K562 (cell line): ENCODE data around the gene BTBD1. TPM values are rescaled to one million over a fixed set of nuclear protein-coding genes. Genes with fewer than 3 reads are reported as not detected.

Source experiments
- C11orf30 ChIP-seq: fragments of 450-650 bp; IDR thresholded peaks from 2 replicates; pipeline ENCODE4 v1.6.1; 2016; ENCODE audit warnings: low read depth, mild to moderate bottlenecking
- CBX3 ChIP-seq, 2 experiments: IDR thresholded peaks; 1 replicate in 1 of 2; 2 replicates in 1 of 2; pipeline ENCODE4 v1.6.1; 2012; ENCODE audit warnings: inconsistent platforms in 2 of 2, low read length in 2 of 2, borderline replicate concordance in 1 of 2, control low read depth in 1 of 2
- EGR1 ChIP-seq: fragments of 450-650 bp; conservative IDR thresholded peaks from 2 replicates; pipeline ENCODE4 v1.6.1; 2017; ENCODE audit warnings: mild to moderate bottlenecking
- ELF1 ChIP-seq: fragments of 200-800 bp; sonication (Bioruptor generic); IDR thresholded peaks from 2 replicates; pipeline ENCODE4 v1.6.1; 2016; ENCODE audit warnings: missing genetic modification characterization, missing compliant biosample characterization
- ERF ChIP-seq: fragments of 450-650 bp; formaldehyde crosslinking; IDR thresholded peaks from 2 replicates; pipeline ENCODE4 v1.4.0; 2020; ENCODE audit warnings: mild to moderate bottlenecking, mixed read lengths
- ETV5 ChIP-seq: sonication (generic); formaldehyde crosslinking; IDR thresholded peaks from 2 replicates; pipeline ENCODE4 v1.4.0; 2020; ENCODE audit warnings: low read depth, mild to moderate bottlenecking, missing genetic modification reagents
- GATAD2B ChIP-seq: fragments of 450-650 bp; IDR thresholded peaks from 2 replicates; pipeline ENCODE4 v1.6.1; 2017; ENCODE audit warnings: mild to moderate bottlenecking, borderline replicate concordance
- HDAC1 ChIP-seq, 2 experiments: fragments of 450-650 bp; IDR thresholded peaks; 2 replicates each; pipeline ENCODE4 v1.6.1; 2016 to 2017; ENCODE audit warnings: inconsistent platforms in 1 of 2, mild to moderate bottlenecking in 1 of 2, moderate library complexity in 1 of 2
- JUN ChIP-seq, 2 experiments: sonication (generic) in 1 of 2; formaldehyde crosslinking in 1 of 2; IDR thresholded peaks; 2 replicates each; pipeline versions ENCODE4 v1.6.1 to v1.8.0; 2012 to 2022; ENCODE audit warnings: borderline replicate concordance in 2 of 2, mild to moderate bottlenecking in 2 of 2, improper control_type of control experiment in 1 of 2, low read depth in 1 of 2, low read length in 1 of 2, missing genetic modification reagents in 1 of 2
- MECOM ChIP-seq: fragments of 250-450 bp; sonication (Bioruptor Pico); IDR thresholded peaks from 2 replicates; pipeline ENCODE4 v1.8.0; 2022; ENCODE audit warnings: inconsistent platforms
- MEF2A ChIP-seq: IDR thresholded peaks from 2 replicates; pipeline ENCODE4 v1.6.1; 2011; ENCODE audit warnings: low read depth, mild to moderate bottlenecking, low read length, moderate library complexity; ENCODE audit not compliant: control insufficient read depth
- MEF2D ChIP-seq: conservative IDR thresholded peaks from 2 replicates; pipeline ENCODE4 v1.6.1; 2016; ENCODE audit warnings: low read depth, missing genetic modification characterization, missing compliant biosample characterization
- MTF1 ChIP-seq: fragments of 250-450 bp; sonication (Bioruptor Pico); IDR thresholded peaks from 2 replicates; pipeline ENCODE4 v1.9.0; 2021; ENCODE audit warnings: moderate library complexity, mild to moderate bottlenecking, inconsistent platforms, borderline replicate concordance
- SIRT6 ChIP-seq: IDR thresholded peaks from one replicate; pipeline ENCODE4 v1.6.1; 2012; ENCODE audit warnings: low read depth, mild to moderate bottlenecking, control low read depth, inconsistent platforms, low read length, moderate library complexity
- SPI1 ChIP-seq: IDR thresholded peaks from 2 replicates; pipeline ENCODE4 v1.6.1; 2011; ENCODE audit warnings: low read depth, low read length, control low read depth, borderline replicate concordance
- TRIM24 ChIP-seq, 2 experiments: fragments of 450-650 bp; IDR thresholded peaks; 2 replicates each; pipeline ENCODE4 v1.6.1; 2016
- ZBTB40 ChIP-seq, 2 experiments: fragments of 450-650 bp in 1 of 2; sonication (generic) in 1 of 2; formaldehyde crosslinking in 1 of 2; IDR thresholded peaks; 2 replicates each; pipeline versions ENCODE4 v1.7.1 to v1.9.0; 2016 to 2022; ENCODE audit warnings: inconsistent platforms in 1 of 2, mild to moderate bottlenecking in 1 of 2, missing genetic modification reagents in 1 of 2
- ZNF354B ChIP-seq: fragments of 250-450 bp; sonication (Bioruptor Pico); IDR thresholded peaks from 2 replicates; pipeline ENCODE4 v1.4.0; 2020
- polyA plus RNA-seq, 8 experiments: library from polyadenylated mRNA; depleted of rRNA in 4 of 8; stranded (reverse) in 5 of 8; unstranded in 3 of 8; fragments of >200 nt; fragmentation: Nextera tagmentation in 2 of 8; fragmentation: Illumina TruSeq in 1 of 8; extraction: Ambion mirVana in 2 of 8; extraction: Trizol in 1 of 8; gene quantifications; 2 replicates each; pipeline versions ENCODE4 v1.2.1 to v1.2.3, GENCODE V29; 2011 to 2014; ENCODE audit warnings: inconsistent platforms in 1 of 8, missing spikeins in 1 of 8
- total RNA-seq, 7 experiments: library from RNA; depleted of rRNA in 6 of 7; stranded (reverse); fragments of >200 nt in 6 of 7; fragmentation: Illumina TruSeq in 2 of 7; extraction: Trizol in 2 of 7; gene quantifications; 2 replicates each; pipeline versions ENCODE4 v1.2.1 to v1.2.3, GENCODE V29; 2011 to 2021; ENCODE audit warnings: low replicate concordance in 1 of 7

Gene BTBD1
- total and polyA plus RNA-seq, 9 of the 15 experiments (the other 6 are each of a cell fraction or from before 2014, with no cell fraction given) = 19.4 to 106 (median 90.4) TPM

GRCh38 chr15:83092309-83092976, 25.4 kb upstream of the BTBD1 start (continued):
- TF ChIP-seq MEF2D (tag) = peak; percentile 77
- peak; percentile 76 for TF ChIP-seq GATAD2B
- TF ChIP-seq TRIM24 (IDR thresholded peaks at IDR 0.05) = peak; percentile 90 to 91
- TF ChIP-seq ELF1 (tag) = peak; percentile 61
- 0 out of 2 replicates have a peak, but pooled peaks have one; percentile 47 for TF ChIP-seq ERF (CRISPR knock-in tag)
- TF ChIP-seq HDAC1 (IDR thresholded peaks at IDR 0.05) = peak in 1 of 2 experiments; percentile 69; a peak in 2 of 4 replicates
- TF ChIP-seq CBX3 (IDR thresholded peaks at IDR 0.05; ENCODE audit: borderline replicate concordance in 1 of 2, low read length in 2 of 2) = peak in 1 of 2 experiments; percentile 82; a peak in 1 of 3 replicates
- no peak for TF ChIP-seq ZNF354B (CRISPR knock-in tag)
- TF ChIP-seq ETV5 = peak; percentile 78; the same call in 1 of the 2 replicates
- TF ChIP-seq SIRT6 = no peak
- TF ChIP-seq MECOM (CRISPR knock-in tag) = peak; percentile 81
- peak; percentile 24 for TF ChIP-seq ZBTB40 (IDR thresholded peaks at IDR 0.05)
- TF ChIP-seq ZBTB40 (CRISPR knock-in tag; IDR thresholded peaks at IDR 0.05) = no peak
- TF ChIP-seq MTF1 (CRISPR knock-in tag) = no peak
- peak; percentile 53; the same call in 1 of the 2 replicates for TF ChIP-seq C11orf30
- no peak for TF ChIP-seq EGR1
- peak; percentile 85 for TF ChIP-seq SPI1
- peak; percentile 90 for TF ChIP-seq JUN (IDR thresholded peaks at IDR 0.05; ENCODE audit: borderline replicate concordance, low read depth, low read length)
- TF ChIP-seq JUN (CRISPR knock-in tag; IDR thresholded peaks at IDR 0.05; ENCODE audit: borderline replicate concordance) = no peak; the same call in 1 of the 2 replicates
- TF ChIP-seq MEF2A = peak; percentile 27; the same call in 1 of the 2 replicates
